Measurements from ENCODE around the gene TBC1D25. TPM values are rescaled to one million over a fixed set of nuclear protein-coding genes. Genes with fewer than 3 reads are reported as not detected.
A peak's percentile ranks its signal among the peaks of the same experiment; 100 is the strongest.
"Not testable (repeated sequence)": the region's sequence is repeated elsewhere in the genome, so short reads cannot be mapped to it uniquely, and the experiment has no call there.

The TBC1D25 gene
- total RNA-seq, 1 donor from 2014 or later = 15.3 TPM

DNA sequence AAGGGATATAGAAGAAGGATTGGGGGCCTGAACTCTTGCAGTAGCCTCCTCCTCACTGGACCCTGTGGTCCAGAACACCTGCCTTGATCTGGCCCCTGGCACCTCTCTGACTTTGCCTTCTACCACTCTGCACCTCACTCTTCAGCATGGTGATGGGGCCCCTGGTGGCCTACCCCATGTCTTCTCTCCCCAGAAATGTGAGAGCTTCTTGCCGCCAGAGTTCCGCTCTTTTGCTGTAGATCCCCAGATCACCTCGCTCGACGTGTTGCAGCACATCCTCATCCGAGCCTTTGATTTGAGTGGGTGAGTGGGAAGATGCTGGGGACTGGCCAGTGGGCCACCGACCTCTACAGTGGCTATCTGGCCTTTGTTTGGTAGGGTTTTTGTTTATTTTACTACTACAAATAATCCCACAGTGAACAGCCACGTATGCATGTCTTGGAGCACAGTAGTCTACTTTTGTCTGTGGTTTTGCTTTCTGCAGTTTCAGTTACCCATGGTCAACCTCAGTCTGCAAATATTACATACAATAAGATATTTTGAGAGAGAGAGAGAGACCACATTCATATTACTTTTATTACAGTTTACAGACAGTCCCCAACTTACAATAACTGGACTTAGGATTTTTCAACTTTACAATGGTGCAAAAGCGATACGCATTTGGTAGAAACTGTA, 1.8 kb downstream of the TBC1D25 start:
- DNase-seq (ENCODE audit: low spot score) (no peak), ATAC-seq (no peak)
- intact Hi-C loops (cut with DNase I) = no loop called here

DNA sequence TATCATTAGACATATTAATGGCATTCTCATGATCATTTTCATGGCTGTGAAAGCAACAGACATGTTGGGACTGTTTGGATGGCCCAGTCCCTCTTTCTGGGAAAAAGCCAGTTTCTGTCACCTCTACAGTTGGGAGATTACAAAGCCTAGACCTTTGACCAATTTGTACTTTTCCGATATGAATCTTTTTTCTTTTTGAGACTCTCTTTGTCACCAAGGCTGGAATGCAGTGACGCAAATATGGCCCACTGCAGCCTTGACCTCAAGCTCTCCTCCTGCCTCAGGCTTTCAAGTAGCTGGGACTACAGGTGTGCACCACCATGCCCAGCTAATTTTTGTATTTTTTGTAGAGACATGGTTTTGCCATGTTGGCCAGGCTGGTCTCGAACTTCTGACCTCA, 9.4 kb downstream of the TBC1D25 start:
- DNase-seq (ENCODE audit: low spot score) = no peak
- no peak for ATAC-seq
- intact Hi-C loops (cut with DNase I) = no loop called here

DNA sequence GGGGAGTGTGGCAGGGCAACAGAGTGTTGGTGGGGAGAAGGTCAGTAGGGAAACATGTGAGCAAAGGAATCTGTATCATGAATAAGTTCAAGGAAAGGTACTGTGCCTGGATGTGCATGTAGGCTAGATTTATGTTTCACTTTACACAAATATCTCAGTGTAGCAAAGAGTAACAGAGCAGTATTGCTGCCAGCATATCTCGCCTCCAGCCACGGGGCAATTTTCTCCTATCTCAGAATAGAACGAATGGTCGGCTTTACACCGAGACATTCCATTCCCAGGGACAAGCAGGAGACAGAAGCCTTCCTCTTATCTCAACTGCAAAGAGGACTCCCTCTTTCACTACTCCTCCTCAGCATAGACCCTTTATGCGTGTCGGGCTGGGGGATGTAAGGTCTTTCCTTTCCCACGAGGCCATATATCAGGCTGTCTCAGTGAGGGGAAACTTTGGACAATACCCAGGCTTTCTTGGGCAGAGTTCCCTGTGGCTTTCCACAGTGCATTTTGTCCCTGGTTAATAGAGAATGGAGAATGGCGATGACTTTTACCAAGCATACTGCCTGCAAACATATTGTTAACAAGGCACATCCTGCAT, 16.3 kb downstream of the TBC1D25 start:
- DNase-seq (ENCODE audit: low spot score); ATAC-seq; intact Hi-C loops (cut with DNase I): not testable (repeated sequence)

DNA sequence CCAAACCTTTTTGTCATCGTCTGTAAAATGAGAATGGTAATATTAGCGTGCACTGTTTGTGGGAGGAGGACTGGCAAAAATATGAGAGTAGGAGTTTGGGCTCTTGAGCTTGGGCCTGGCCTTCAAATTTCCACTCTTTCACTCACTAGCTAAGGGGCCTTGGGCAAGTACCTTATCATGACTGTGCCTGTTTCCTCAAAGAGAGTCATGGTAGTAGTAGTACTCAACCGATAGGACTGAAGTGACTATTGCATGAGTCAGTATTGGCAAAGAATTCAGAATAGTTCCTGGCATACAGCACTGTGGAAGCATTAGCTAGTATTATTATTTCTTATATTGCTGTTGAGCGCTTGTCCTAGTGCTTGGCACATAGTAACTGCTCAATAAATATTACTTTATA, 18.8 kb downstream of the TBC1D25 start:
- ATAC-seq = no peak
- DNase-seq (ENCODE audit: low spot score) = no peak
- intact Hi-C loops (cut with DNase I) = no loop called here

DNA sequence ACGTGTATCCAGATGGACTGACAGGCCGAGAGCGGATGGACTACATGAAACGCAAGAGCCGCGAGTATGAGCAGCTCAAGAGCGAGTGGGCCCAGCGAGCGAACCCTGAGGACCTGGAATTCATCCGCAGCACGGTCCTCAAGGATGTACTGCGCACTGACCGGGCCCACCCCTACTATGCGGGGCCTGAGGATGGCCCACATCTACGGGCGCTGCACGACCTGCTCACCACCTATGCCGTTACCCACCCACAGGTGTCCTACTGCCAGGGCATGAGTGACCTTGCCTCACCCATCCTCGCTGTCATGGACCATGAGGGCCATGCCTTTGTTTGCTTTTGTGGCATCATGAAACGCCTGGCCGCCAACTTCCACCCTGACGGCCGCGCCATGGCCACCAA, 20.1 kb downstream of the TBC1D25 start:
- intact Hi-C loops (cut with DNase I) = no loop called here
- DNase-seq (ENCODE audit: low spot score) = no peak
- no peak for ATAC-seq

DNA sequence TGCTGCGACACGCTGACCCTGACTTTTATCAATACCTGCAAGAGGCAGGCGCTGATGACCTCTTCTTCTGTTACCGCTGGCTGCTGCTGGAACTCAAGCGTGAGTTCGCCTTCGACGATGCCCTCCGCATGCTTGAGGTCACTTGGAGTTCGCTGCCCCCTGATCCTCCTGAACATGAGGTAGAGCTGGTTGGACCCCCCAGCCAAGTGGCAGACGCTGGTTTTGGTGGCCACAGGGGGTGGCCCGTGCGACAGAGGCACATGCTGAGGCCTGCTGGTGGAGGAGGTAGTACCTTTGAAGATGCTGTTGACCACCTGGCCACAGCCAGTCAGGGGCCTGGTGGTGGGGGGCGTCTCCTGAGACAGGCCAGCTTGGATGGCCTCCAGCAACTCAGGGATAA, 20.5 kb downstream of the TBC1D25 start:
- DNase-seq (ENCODE audit: low spot score) (no peak), ATAC-seq (no peak)
- intact Hi-C loops (cut with DNase I) = no loop called here

DNA sequence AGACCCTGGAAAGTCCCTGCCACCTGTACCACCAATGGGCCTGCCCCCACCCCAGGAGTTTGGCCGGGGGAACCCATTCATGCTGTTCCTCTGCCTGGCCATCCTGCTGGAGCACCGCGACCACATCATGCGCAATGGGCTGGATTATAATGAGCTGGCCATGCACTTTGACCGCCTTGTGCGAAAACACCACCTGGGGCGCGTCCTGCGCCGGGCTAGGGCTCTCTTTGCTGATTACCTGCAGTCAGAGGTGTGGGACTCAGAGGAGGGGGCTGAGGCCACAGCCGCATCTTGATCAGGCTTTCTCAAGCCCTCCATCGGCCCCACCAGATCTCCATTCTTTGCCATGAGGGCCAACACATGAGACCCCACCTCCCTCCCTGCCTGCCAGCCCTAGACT, 21.2 kb downstream of the TBC1D25 start:
- intact Hi-C loops (cut with DNase I) = no loop called here
- no peak for ATAC-seq
- no peak for DNase-seq (ENCODE audit: low spot score)

DNA sequence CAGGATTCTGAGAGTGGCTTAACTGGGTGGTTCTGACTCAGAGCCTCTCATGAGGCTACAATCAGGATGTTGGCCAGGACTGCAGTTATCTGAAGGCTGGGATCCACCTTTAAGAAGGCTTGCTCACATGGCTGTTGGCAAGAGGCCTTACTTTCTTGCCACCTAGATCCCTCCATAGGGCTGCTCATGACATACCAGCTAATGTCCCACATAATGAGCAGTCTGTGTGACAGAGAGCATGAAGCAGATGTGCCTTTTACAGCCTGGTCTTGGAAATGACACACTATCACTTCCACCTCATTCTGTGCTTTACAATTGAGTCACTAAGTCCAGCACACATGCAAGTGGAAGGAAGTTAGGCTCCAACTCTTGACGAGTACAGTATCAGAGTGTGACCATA, 30.4 kb downstream of the TBC1D25 start:
- no peak for DNase-seq (ENCODE audit: low spot score)
- intact Hi-C loops (cut with DNase I) = no loop called here

DNA sequence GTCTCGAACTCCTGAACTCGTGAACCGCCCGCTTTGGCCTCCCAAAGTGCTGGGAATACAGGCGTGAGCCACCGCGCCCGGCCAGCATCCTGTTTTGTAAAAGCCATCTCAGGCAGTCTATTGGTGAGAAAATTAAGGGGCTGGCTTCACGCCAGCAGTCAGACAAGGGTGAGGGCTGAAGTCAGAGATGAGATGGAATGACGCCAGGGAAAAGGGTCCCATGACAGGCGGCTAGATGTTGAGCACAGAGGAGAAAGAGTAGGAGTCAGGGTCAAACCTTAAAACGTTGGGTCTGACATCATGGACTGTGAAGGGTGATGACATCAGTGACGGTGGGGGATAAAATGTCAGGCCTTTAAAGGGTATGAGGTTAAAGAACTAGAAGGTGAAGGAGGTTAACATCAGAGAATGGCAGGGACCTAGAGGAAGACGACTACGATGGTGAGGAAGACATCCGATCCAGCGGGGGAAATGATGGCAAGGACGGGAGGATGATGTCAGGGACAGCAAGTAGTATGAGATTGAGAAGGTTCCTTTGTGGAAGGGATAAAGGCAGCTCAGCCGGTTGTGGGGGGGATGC, 34.3 kb downstream of the TBC1D25 start:
- peak; percentile 75 for DNase-seq (ENCODE audit: low spot score)
- peak; percentile 31 for ATAC-seq
- intact Hi-C loops (cut with DNase I) = no loop called here

More for the DNA sequence above, 30.4 kb downstream of the TBC1D25 start:
- ATAC-seq = no peak

DNA sequence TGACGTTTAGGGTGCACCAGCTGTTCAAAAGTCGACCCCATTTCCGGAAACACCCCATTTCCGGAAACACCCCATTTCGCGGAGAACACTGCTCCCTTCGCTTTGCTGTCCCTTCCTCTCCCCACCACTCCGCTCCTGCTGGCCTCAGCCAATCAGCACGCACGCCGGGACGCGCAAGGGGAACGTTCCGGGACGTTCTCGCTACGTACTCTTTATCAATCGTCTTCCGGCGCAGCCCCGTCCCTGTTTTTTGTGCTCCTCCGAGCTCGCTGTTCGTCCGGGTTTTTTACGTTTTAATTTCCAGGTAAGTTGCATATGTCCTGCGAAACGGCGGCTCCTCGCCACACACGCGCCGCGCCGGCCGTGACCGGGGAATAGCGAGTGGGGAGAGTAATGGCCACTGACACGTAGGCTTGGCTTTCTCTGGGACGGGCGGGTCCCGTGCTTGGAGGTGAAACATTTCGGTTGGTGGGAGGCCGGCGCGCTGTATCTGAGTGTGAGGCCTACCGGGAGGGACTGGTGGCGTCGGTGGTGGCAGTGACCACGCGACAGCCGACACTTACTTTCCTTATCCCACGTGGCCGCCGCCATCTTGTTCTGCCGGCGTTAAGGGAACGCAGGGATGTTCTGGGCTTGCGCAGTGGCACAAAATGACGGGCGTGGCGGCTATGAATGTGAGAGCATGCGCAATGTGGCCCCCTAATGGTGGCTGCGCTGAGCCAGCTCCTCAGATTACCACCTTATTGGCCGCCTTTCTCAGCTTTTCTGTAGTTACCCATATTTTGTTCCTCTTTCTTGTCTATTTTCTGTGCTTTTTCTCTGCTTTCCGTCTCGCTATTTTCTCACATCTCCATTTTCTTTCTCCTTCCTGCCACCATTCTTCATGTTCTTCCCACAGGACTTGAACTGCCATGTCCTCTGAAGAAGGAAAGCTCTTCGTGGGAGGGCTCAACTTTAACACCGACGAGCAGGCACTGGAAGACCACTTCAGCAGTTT, 35.1 kb downstream of the TBC1D25 start, which contains the start of gene RBM3:
Gene RBM3 (plus strand): TSS at position 215 of the 997 bp plus-strand sequence. CDS start 697 bp downstream, at position 912.
- peak; percentile 99 for ATAC-seq
- intact Hi-C loops (cut with DNase I) = no loop called here
- DNase-seq (ENCODE audit: low spot score) = peak; percentile 95

DNA sequence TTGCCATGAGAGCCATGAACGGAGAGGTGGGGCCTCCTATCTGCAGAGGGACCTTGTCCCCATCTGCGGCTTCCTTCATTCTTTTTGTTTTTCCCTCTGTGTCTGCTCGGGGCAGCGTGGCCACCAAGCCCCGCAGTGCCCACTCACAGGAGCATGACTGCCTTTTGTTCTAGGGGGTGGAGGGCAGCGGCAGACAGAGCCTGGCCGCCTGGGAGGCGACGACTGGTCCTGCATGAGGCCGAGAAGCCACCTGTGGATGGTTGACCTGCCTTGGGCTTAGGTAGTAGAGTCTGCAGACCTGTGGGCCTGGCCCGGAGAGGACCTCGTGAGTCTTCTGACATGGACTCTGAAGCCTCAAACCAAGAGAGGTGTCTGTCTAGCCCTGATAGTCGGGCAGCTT, 36.1 kb downstream of the TBC1D25 start:
- intact Hi-C loops (cut with DNase I) = no loop called here
- ATAC-seq = no peak

DNA sequence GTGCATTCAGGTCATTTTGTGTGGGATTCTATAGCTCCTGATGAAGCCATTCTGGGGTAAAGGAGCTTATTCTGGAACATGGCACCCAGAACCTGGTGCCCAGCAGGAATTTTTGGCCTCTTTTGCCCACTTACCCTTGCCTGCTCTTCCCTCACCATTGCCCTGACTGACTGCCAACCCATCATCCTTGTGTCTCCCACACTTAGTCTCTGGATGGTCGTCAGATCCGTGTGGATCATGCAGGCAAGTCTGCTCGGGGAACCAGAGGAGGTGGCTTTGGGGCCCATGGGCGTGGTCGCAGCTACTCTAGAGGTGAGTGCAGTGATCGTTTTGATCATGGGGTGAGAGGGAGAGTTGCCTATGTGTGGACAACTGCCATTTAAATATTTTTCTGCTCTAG, 36.6 kb downstream of the TBC1D25 start:
- intact Hi-C loops (cut with DNase I) = no loop called here
- DNase-seq (ENCODE audit: low spot score) (no peak), ATAC-seq (no peak)

More for the DNA sequence above, 36.1 kb downstream of the TBC1D25 start:
- DNase-seq (ENCODE audit: low spot score) = no peak

DNA sequence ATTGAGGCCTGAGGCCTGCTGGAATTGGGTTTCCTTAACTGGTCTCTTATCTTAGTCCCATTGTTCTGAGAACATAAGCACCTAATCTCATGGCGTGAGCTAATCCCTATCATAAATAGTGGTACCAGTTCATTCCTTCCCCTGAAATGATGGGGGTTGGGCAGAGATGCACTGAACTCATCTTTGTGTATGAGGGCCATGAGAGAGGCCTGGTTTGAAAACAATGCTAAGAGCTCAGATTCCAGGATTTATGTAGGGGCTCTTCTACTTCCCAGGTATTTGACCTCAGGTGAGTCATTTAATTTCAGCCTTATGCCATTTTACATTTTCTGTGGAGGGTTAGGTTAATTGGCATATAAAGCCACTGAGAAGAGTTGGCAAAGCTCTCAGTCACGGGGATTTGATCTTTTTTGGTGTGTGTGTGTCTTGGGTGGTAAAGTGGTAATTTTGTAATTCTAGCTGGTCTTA, 39.2 kb downstream of the TBC1D25 start:
- no peak for DNase-seq (ENCODE audit: low spot score)
- no peak for ATAC-seq
- intact Hi-C loops (cut with DNase I) = no loop called here

DNA sequence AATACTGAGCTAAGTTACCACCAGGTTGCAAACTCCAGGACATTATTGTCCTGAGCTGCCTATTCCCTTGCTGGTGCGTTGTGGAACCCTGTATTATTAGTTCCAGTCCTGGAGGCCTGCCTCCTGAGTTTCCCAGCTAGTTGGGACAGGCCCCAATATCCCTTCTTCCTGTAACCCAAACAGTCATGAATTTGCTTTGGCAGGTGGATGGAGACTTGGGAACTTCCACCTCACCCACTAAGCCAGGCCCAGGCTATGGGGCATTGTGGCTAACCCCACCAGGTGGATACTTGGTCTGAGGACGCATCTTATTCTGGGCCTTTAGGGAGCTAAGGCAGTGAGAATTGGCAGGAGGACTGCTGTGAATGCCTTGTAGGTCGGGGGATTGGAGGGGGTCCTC, 39.7 kb downstream of the TBC1D25 start:
- intact Hi-C loops (cut with DNase I) = no loop called here
- DNase-seq (ENCODE audit: low spot score) (no peak), ATAC-seq (no peak)

DNA sequence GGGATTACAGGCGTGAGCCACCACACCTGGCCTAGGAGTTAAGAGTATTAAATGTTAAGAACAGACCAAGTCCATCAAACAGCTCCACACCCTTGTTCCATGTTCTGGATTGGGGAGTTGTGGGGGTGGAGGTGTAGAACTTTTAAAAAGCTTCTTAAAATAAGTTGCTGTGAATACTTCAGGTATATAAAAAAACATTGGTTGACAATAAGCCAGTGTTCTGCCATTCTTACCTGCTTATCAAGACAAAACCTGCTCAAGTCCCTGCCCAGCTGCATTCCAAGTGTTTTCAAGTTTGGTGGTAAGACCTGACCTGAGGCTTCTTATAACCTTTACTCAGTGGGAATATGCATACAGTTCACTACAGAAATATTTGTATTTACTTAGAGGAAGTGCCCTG, 41.1 kb downstream of the TBC1D25 start:
- intact Hi-C loops (cut with DNase I) = no loop called here
- DNase-seq (ENCODE audit: low spot score) (no peak), ATAC-seq (no peak)

DNA sequence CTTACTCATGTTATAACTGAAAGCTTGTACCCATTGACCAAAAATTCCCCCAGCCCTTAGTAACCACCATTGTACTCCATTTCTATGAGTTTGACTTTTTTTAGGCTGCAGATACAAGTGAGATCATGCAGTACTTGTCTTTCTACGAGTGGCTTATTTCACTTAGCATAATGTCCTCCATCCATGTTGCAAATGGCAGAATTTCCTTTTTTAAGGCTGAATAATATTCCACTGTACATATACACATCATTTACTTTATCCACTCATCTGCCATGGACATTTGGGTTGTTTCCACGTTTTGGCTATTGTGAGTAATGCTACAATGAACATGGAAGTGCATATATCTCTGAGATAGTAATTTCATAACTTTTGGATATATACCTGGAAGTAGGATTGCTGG, 45.2 kb downstream of the TBC1D25 start:
- intact Hi-C loops (cut with DNase I) = no loop called here
- DNase-seq (ENCODE audit: low spot score) = no peak

DNA sequence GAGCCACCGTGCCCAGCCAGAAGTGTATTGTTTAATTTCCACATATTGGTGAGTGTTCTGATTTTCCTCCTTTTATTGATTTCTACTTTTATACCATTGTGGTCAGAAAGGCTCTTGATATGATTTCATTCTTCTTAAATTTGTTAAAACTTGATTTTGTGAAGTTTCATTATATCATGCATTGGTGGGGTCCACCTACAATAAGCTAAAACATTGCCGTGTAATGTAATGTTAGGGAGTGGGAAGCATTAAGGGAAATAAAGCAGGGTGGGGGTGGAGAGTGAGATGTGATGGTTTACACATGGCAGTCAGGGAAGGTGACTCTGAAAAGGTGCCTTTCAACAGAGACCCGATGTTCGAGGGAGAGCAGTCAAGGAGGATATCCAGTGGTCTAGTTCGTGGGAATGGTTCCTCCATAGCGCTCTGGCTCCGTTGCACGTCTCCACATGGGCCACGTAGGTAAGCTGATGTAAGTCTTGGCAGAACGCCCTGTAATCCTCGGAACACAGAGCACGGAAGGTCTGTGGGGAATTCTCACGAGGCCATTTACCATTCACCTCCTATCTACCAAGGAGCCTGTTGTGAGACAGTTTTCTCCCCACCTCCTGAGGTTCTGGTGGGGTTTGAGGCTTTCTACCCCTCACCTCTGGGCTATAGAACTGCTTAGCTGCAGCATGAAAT, 50.1 kb downstream of the TBC1D25 start:
- intact Hi-C loops (cut with DNase I) = no loop called here
- ATAC-seq (no peak), DNase-seq (ENCODE audit: low spot score) (no peak)

More for the DNA sequence above, 45.2 kb downstream of the TBC1D25 start:
- ATAC-seq = no peak

DNA sequence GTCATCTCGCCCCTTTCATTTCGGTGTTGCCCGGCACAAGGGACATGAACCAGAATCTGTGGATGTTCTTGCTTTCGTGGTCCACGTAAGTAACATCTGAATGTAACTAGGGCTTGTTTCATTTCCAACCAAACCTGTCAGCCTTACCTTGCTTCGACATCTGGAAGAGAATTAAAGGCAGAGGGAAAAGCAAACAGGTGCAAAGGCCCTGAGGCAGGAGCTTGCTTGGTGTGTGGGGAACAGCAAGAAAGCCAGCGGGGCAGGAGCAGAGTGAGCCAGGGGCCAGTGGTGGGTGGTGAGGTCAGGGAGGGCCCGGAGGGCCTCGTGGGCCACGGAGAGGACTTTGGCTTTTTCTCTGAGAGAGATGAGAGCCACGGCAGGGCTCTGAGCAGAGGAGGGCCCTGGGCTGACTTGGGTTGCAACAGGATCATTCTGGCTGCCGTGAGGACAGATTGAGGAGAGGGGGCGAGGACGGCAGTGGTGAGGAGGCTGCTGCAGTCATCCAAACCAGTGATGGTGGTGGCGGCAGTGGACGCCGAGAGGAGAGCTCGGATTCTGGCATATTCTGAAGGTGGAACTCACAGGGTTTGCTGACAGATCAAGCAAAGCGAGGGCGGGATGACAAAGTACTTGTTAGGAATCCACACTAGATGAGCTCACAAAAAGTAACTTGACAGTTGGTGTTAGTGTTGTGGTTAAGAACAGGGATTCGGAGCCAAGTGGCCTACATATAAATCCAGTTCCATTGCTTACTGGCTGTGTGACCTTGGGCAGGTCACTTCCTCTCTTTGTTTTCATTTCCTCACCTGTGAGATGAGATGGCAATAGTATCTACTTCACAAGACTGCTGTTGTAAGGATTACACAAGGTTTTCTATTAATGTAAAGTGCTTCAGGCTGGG, 50.9 kb downstream of the TBC1D25 start:
- no peak for ATAC-seq
- DNase-seq (ENCODE audit: low spot score) = no peak
- intact Hi-C loops (cut with DNase I) = no loop called here
